ENCODE results near the gene RASSF5. TPM values are rescaled to one million over a fixed set of nuclear protein-coding genes. Genes with fewer than 3 reads are reported as not detected.

The RASSF5 gene
- total RNA-seq, 1 donor from 2014 or later: 116 TPM

DNA sequence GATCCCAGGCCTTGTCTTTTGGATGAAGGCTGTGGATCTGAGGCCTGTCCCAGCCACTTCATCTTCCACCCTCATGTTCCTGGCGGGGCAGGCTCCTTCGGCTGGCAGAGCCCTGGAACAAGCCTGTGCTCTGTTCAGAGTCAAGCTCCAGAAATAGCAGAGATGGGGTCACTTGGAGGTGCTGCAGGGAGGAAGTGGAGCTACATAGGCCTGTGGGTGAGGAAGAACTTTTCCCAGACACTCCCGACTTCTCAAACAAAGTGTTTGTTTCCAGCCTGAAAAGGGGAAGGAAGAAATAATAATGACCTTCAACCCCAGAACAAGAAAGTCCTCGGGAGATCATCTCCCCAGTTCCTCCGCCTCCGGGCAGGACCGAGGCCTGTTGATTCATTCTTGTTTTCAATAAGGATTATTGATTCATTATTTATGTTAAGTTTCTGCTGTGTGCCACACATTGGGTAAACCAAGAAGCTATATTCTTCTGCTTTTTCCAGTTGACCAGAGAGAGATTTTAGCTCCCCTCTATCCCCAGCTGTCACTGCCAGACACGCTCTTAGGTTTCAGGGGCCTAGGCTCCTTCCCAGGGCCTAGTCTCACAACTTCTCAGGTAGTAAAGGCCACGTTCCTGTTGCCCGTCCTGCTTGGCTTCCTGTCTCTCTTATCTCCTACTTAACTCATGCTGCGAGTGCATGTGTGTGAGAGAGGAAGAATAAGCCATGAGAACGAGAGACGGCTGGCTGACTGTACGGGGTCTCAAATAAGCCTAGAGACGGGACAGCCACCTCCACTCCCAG, 20.1 kb upstream of the RASSF5 start:
- POLR2A ChIA-PET: no interaction called here
- DNase-seq: no peak
- H3K4me1 Mint-ChIP-seq: no peaks in the 10 kb centered on the region
- no peaks in the 10 kb centered on the region for H3K27me3 Mint-ChIP-seq
- peaks cover 75% of the 10 kb centered on the region for H3K36me3 Mint-ChIP-seq (ENCODE audit: low read depth)
- CTCF ChIA-PET: no interaction called here
- no peak overlapping the region for H3K4me3 Mint-ChIP-seq
- TF ChIP-seq, protein P1, sequence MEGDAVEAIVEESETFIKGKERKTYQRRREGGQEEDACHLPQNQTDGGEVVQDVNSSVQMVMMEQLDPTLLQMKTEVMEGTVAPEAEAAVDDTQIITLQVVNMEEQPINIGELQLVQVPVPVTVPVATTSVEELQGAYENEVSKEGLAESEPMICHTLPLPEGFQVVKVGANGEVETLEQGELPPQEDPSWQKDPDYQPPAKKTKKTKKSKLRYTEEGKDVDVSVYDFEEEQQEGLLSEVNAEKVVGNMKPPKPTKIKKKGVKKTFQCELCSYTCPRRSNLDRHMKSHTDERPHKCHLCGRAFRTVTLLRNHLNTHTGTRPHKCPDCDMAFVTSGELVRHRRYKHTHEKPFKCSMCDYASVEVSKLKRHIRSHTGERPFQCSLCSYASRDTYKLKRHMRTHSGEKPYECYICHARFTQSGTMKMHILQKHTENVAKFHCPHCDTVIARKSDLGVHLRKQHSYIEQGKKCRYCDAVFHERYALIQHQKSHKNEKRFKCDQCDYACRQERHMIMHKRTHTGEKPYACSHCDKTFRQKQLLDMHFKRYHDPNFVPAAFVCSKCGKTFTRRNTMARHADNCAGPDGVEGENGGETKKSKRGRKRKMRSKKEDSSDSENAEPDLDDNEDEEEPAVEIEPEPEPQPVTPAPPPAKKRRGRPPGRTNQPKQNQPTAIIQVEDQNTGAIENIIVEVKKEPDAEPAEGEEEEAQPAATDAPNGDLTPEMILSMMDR (IDR thresholded peaks at IDR 0.05): no peak
- ATAC-seq (ENCODE audit: low read depth): no peak
- no peaks in the 10 kb centered on the region for H3K9me3 Mint-ChIP-seq
- H3K27ac Mint-ChIP-seq: no peak overlapping the region
- intact Hi-C loops (cut with micrococcal nuclease): no loop called here

DNA sequence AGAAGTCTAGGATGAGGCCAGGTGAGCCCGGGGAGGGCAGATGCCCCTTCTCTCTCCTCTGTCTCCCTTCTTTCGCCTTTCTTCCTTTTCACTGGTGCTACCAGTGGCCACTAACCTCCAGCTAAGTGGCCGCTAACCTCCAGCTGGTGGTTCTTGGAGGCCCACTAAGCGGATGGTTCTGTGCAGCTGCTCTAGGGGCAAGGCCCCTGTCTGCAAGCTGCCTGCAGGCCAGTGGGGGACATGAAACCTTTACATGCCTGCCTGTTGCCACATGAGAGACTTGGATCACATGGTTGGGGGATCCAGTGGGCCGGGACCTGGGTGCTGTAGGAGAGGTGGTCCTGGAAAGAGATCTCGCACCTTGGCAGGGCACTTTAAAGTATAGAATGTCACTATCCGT, 19.4 kb upstream of the RASSF5 start:
- H3K27me3 Mint-ChIP-seq: no peaks in the 10 kb centered on the region
- H3K9me3 Mint-ChIP-seq: no peaks in the 10 kb centered on the region
- no peaks in the 10 kb centered on the region for H3K4me1 Mint-ChIP-seq
- CTCF ChIA-PET: interaction anchor here (3.7 kb wide), 1 partner anchor 57 kb away, joined by 48 read pairs; no protein-coding TSS in a partner anchor
- intact Hi-C loops (cut with micrococcal nuclease): no loop called here
- no peak overlapping the region for H3K27ac Mint-ChIP-seq
- DNase-seq (no peak), ATAC-seq (ENCODE audit: low read depth) (no peak)
- POLR2A ChIA-PET: no interaction called here
- TF ChIP-seq, protein P1 (IDR thresholded peaks at IDR 0.05): no peak
- peaks cover 74% of the 10 kb centered on the region for H3K36me3 Mint-ChIP-seq (ENCODE audit: low read depth)
- H3K4me3 Mint-ChIP-seq: no peak overlapping the region

DNA sequence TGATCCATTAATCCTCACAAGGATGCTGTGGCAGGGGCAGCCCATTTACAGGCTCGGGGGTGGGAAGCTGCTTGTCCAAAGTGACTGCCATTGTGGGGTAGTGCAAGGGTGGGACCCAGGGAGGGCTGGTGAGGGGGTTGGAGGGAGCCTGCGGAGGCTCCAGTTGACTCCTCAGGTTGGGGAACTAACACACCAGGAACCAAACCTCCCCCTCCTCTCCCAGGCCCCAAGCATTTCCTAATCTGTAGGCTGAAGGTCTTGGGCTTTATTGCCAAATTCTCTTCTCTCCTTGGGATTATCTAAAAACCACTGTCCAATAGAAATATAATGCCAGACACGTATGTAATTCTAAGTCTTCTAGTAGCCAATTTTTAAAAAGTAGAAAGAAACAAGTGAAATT, 18.9 kb upstream of the RASSF5 start:
- TF ChIP-seq, protein P1 (IDR thresholded peaks at IDR 0.05): no peak
- DNase-seq (no peak), ATAC-seq (ENCODE audit: low read depth) (no peak)
- H3K27ac Mint-ChIP-seq: no peak overlapping the region
- H3K27me3 Mint-ChIP-seq: no peaks in the 10 kb centered on the region
- H3K4me3 Mint-ChIP-seq: no peak overlapping the region
- no peaks in the 10 kb centered on the region for H3K9me3 Mint-ChIP-seq
- ChIA-PET CTCF (interaction anchor here (1.8 to 4.1 kb wide), 4 partner anchors 24 to 176 kb away, joined by 5 to 48 read pairs (median 38); no protein-coding TSS in a partner anchor), POLR2A (no interaction called here)
- H3K36me3 Mint-ChIP-seq (ENCODE audit: low read depth): peaks cover 74% of the 10 kb centered on the region
- intact Hi-C loops (cut with micrococcal nuclease): no loop called here
- H3K4me1 Mint-ChIP-seq: no peaks in the 10 kb centered on the region

DNA sequence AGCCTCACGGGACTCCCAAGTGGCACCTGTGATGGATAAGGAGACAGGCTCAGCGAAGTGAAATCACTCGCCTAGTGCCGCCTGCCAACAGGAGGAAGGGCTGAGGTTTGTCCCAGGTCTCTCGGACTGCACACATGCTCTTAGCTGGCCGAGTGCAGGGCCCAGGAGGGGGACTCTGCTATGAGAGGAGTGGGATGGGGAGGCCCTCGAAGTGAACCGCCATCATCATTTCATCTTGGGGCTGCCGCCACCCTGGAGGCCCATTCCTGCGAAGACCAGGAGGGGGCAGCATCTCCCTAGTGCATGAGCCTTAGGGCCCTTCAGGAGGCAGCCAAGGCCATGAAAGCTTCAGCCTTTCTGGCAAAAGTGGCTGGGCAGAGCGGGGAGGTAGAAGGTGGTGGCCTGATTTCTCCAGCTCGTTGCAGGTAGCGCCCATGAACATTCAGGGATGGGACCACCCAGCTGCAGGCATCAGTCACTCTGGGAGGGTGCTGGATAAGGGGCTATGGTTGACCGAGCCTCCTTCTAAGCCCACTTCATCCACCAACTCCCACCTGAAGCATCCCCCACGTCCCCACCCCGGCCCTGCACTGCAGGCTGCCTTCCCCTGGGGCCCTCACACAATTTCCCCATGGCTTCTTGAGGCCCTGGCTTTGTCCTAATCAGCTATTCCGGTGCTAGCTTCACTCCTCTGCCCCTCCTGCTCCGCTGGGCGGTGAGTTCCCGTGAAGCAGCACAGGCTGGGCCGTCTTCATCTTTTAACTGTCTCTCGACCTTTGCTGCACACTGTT, 17.2 kb upstream of the RASSF5 start:
- Mint-ChIP-seq H3K36me3 (ENCODE audit: low read depth) (peaks cover 72% of the 10 kb centered on the region), H3K27ac (no peak overlapping the region), H3K9me3 (no peaks in the 10 kb centered on the region), H3K27me3 (no peaks in the 10 kb centered on the region), H3K4me1 (peaks cover 10% of the 10 kb centered on the region), H3K4me3 (no peak overlapping the region)
- intact Hi-C loops (cut with micrococcal nuclease): loop anchor here (1.0 kb wide), 5 partner anchors 55 to 492 kb away; no protein-coding TSS in a partner anchor
- ChIA-PET POLR2A (interaction anchor here (0.8 to 1.5 kb wide), 6 partner anchors 11 to 174 kb away, joined by 3 to 4 read pairs (median 3); no protein-coding TSS in a partner anchor), CTCF (interaction anchor here (0.6 to 4.1 kb wide), 20 partner anchors 9 to 492 kb away, joined by 3 to 48 read pairs (median 5); partner anchors contain the start of genes EIF2D, IKBKE and RASSF5)
- DNase-seq (peak; percentile 66), ATAC-seq (ENCODE audit: low read depth) (peak; percentile 95)
- TF ChIP-seq, protein P1 (IDR thresholded peaks at IDR 0.05): no peak

Measured in activated B cell treated with CpG ODN at 0.5 μM for 24 hours (primary cell).